HL-60 (cell line): ENCODE data around the gene INAFM2.
A peak's percentile ranks its signal among the peaks of the same experiment; 100 is the strongest.

Experiments used
- DNase-seq, 2 experiments: peaks; one replicate each; pipeline ENCODE4 v3.0.0-alpha.2; 2010 to 2020; ENCODE audit warnings: low read depth in 1 of 2, low spot score in 1 of 2
- H3K27ac ChIP-seq: fragments of 250-450 bp; sonication (Bioruptor Pico); replicated peaks from 2 replicates; pipeline ENCODE4 v1.5.1; 2020; ENCODE audit warnings: mild to moderate bottlenecking, moderate library complexity
- H3K27me3 ChIP-seq: fragments of 250-450 bp; sonication (Bioruptor Pico); 2 replicates; pipeline ENCODE4 v1.5.1; 2021; ENCODE audit warnings: mild to moderate bottlenecking, moderate library complexity; ENCODE audit not compliant: insufficient read depth, poor library complexity, severe bottlenecking
- H3K4me3 ChIP-seq: replicated peaks from 2 replicates; pipeline ENCODE4 v1.5.1; 2011; ENCODE audit warnings: mild to moderate bottlenecking, control low read depth, low read length; ENCODE audit not compliant: insufficient read depth
- GABPA ChIP-seq: IDR thresholded peaks from 2 replicates; pipeline ENCODE4 v1.6.1; 2012; ENCODE audit warnings: low read depth
- POLR2AphosphoS5 ChIP-seq: IDR thresholded peaks from 2 replicates; pipeline ENCODE4 v1.6.1; 2012; ENCODE audit warnings: low read depth
- SPI1 ChIP-seq: IDR thresholded peaks from 2 replicates; pipeline ENCODE4 v1.6.1; 2012; ENCODE audit warnings: low read depth, mild to moderate bottlenecking, borderline replicate concordance
- TF ChIP-seq, protein P1 (sequence below): IDR thresholded peaks from one replicate; pipeline ENCODE4 v1.5.1; 2011; ENCODE audit warnings: low read length, control low read depth, inconsistent platforms; ENCODE audit not compliant: insufficient read depth
- TF ChIP-seq, protein P2 (sequence below): IDR thresholded peaks from 2 replicates; pipeline ENCODE4 v1.6.1; 2012; ENCODE audit warnings: low read depth; ENCODE audit not compliant: insufficient replicate concordance

The INAFM2 gene

GRCh38 chr15:40307421-40308211 is 15.9 kb upstream of the INAFM2 start, which contains the start of gene PLCB2:
Gene PLCB2, minus strand, starts transcription at chr15:40307935. Its CDS starts 263 bp downstream, at chr15:40307672.
- Histone ChIP-seq H3K27ac (peak within 1 kb of the TSS; percentile 96), H3K27me3 (no peaks in the 10 kb centered on the region), H3K4me3 (peak within 1 kb of the TSS; percentile 65)
- peak; percentile 84 to 88 for DNase-seq
- TF ChIP-seq POLR2AphosphoS5 (peak; percentile 86), SPI1 (peak; percentile 44; the same call in 1 of the 2 replicates), GABPA (no peak)
- TF ChIP-seq, protein P1, sequence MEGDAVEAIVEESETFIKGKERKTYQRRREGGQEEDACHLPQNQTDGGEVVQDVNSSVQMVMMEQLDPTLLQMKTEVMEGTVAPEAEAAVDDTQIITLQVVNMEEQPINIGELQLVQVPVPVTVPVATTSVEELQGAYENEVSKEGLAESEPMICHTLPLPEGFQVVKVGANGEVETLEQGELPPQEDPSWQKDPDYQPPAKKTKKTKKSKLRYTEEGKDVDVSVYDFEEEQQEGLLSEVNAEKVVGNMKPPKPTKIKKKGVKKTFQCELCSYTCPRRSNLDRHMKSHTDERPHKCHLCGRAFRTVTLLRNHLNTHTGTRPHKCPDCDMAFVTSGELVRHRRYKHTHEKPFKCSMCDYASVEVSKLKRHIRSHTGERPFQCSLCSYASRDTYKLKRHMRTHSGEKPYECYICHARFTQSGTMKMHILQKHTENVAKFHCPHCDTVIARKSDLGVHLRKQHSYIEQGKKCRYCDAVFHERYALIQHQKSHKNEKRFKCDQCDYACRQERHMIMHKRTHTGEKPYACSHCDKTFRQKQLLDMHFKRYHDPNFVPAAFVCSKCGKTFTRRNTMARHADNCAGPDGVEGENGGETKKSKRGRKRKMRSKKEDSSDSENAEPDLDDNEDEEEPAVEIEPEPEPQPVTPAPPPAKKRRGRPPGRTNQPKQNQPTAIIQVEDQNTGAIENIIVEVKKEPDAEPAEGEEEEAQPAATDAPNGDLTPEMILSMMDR = peak; percentile 79
- TF ChIP-seq, protein P2, sequence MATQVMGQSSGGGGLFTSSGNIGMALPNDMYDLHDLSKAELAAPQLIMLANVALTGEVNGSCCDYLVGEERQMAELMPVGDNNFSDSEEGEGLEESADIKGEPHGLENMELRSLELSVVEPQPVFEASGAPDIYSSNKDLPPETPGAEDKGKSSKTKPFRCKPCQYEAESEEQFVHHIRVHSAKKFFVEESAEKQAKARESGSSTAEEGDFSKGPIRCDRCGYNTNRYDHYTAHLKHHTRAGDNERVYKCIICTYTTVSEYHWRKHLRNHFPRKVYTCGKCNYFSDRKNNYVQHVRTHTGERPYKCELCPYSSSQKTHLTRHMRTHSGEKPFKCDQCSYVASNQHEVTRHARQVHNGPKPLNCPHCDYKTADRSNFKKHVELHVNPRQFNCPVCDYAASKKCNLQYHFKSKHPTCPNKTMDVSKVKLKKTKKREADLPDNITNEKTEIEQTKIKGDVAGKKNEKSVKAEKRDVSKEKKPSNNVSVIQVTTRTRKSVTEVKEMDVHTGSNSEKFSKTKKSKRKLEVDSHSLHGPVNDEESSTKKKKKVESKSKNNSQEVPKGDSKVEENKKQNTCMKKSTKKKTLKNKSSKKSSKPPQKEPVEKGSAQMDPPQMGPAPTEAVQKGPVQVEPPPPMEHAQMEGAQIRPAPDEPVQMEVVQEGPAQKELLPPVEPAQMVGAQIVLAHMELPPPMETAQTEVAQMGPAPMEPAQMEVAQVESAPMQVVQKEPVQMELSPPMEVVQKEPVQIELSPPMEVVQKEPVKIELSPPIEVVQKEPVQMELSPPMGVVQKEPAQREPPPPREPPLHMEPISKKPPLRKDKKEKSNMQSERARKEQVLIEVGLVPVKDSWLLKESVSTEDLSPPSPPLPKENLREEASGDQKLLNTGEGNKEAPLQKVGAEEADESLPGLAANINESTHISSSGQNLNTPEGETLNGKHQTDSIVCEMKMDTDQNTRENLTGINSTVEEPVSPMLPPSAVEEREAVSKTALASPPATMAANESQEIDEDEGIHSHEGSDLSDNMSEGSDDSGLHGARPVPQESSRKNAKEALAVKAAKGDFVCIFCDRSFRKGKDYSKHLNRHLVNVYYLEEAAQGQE = no peak

- DNase-seq = no peak
- TF ChIP-seq GABPA (no peak), SPI1 (no peak), POLR2AphosphoS5 (no peak)
- TF ChIP-seq, protein P1 = no peak
- TF ChIP-seq, protein P2 = no peak
- Histone ChIP-seq H3K27me3 (no peaks in the 10 kb centered on the region), H3K4me3 (peak overlapping the region; percentile 65), H3K27ac (peak overlapping the region; percentile 96)
Observed at GRCh38 chr15:40309344-40309862, 14.1 kb upstream of the INAFM2 start.

DNA sequence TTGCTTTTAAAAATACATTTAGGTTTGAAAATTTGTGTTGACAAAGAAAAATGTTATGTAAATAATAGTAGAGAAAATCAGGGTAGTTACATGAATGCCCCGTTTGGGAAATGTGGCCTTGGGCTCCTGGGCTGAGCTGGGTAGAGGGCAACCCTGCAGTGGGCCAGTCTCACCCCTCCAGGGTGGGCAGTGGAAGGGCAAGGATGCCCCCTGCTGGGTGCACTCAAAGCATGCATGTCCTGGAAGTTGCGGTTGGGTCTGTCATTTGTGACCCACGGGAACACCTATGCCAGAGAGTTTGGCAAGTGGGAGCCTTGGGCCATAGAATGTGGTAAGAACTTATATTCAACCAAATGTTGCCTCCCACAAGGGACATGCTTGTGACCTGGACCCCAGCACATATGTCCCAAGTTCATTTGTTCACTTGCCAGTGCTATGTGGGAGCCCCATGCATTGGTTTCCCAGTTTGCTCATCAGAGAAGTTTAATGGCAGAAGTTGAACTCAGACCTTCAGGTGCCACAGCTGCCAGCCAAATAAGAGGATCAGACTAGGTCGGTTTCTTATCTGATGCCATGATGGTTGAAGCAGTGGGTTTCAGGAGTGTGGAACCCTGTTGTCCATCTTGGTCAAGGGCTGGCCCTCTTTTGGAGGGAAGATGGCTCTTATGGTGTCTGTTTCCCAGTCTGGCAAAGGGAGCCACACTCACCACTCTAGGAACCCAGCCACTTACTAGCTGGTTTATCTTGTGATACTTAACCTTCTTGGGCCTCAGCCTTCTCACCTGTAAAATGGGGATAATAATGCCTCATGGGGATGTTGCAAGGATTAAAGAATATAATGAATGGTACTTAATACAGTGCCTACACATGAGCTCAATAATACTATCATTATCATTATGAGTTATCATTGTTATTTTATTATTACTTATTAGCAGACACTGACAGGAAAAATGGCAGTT is 13.2 kb upstream of the INAFM2 start:
- DNase-seq = peak; percentile 68 to 84
- Histone ChIP-seq H3K4me3 (no peak overlapping the region), H3K27me3 (no peaks in the 10 kb centered on the region), H3K27ac (no peak overlapping the region)
- TF ChIP-seq SPI1 (no peak), GABPA (no peak), POLR2AphosphoS5 (no peak)
- TF ChIP-seq, protein P1 = peak; percentile 62
- TF ChIP-seq, protein P2 = no peak
